Measurements from ENCODE around the gene OSBPL3. TPM values are rescaled to one million over a fixed set of nuclear protein-coding genes. Genes with fewer than 3 reads are reported as not detected.

Gene OSBPL3
- total and polyA plus RNA-seq, 8 donors, result 2.0 to 25.0 (median 9.9) TPM

DNA sequence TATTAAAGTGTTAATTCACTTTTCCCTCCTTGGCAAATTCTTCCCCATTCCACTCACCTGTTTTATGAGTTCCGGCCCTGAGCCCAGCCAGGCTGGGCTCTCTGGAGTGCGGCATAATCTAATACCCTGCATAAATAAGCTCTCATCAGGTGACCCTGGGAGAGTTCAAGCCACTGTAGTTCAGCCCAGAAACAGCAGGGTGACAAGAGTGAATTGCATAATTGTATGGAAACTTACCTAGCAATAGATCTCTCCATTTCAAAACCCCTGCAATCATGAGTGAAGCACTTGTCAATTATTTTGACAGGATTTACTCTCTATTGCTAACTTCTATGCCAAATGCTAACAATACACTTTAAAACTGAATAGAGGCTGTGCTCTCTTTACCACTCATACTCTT, 94.7 kb downstream of the OSBPL3 start:
- no peak overlapping the region for H3K27ac ChIP-seq
- no peak for TF ChIP-seq POLR2AphosphoS5 (IDR thresholded peaks at IDR 0.05)
- no peak for TF ChIP-seq EP300 (IDR thresholded peaks at IDR 0.05)
- no peak for TF ChIP-seq POLR2A (IDR thresholded peaks at IDR 0.05)
- TF ChIP-seq CTCF (IDR thresholded peaks at IDR 0.05), result no peak
- no peak overlapping the region for H3K4me3 ChIP-seq
- H3K36me3 ChIP-seq, result no peaks in the 10 kb centered on the region
- whole genome bisulfite sequencing, 5 donors, result 78 to 88% (median 84%) methylated on average over 2 of the region's 2 CpGs
- DNase-seq, result no peak
- no peaks in the 10 kb centered on the region for H3K27me3 ChIP-seq
- intact Hi-C loops (cut with DNase I; ENCODE audit: low total_unique reads), result no loop called here
- H3K9me3 ChIP-seq, result no peaks in the 10 kb centered on the region
- H3K4me1 ChIP-seq, result no peaks in the 10 kb centered on the region

DNA sequence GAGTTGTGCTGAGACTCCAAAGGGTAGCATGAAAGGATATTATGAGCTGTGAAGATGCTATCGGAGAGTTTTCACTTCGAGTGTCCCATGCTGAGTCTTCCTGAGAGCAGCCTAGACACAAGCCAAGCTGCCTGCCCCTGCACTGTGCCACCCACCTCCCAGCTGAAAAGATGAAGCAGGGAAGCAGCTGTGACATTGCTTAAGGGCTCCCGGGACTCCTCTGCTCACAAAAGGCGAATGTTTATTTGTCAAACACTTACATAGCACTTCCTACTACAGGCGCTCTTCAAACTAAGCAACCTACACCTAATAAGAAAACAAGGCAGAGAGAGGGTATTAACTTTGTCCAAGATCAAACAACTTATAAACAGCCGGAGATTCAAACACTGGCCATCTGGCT, 95.6 kb downstream of the OSBPL3 start:
- Histone ChIP-seq H3K27ac (no peak overlapping the region), H3K4me1 (no peaks in the 10 kb centered on the region), H3K4me3 (no peak overlapping the region), H3K9me3 (no peaks in the 10 kb centered on the region), H3K36me3 (no peaks in the 10 kb centered on the region), H3K27me3 (no peaks in the 10 kb centered on the region)
- TF ChIP-seq CTCF (IDR thresholded peaks at IDR 0.05) (no peak), EP300 (IDR thresholded peaks at IDR 0.05) (no peak), POLR2AphosphoS5 (IDR thresholded peaks at IDR 0.05) (no peak), POLR2A (IDR thresholded peaks at IDR 0.05) (no peak)
- intact Hi-C loops (cut with DNase I; ENCODE audit: low total_unique reads), result no loop called here
- WGBS, 5 donors, result 69 to 83% (median 70%) methylated on average over 6 of the region's 6 CpGs
- DNase-seq, result no peak

GRCh38 chr7:24883622-24884013, 96.4 kb downstream of the OSBPL3 start:
- 78 to 97% (median 93%) methylated on average over 1 of the region's 1 CpG for WGBS, 5 donors
- intact Hi-C loops (cut with DNase I; ENCODE audit: low total_unique reads), result no loop called here
- H3K4me1 ChIP-seq, result no peaks in the 10 kb centered on the region
- TF ChIP-seq POLR2A (IDR thresholded peaks at IDR 0.05), result no peak
- no peak for TF ChIP-seq CTCF (IDR thresholded peaks at IDR 0.05)
- no peak for TF ChIP-seq EP300 (IDR thresholded peaks at IDR 0.05)
- TF ChIP-seq POLR2AphosphoS5 (IDR thresholded peaks at IDR 0.05), result no peak
- H3K27me3 ChIP-seq, result no peaks in the 10 kb centered on the region
- H3K36me3 ChIP-seq, result no peaks in the 10 kb centered on the region
- no peak for DNase-seq
- H3K4me3 ChIP-seq, result no peak overlapping the region
- H3K27ac ChIP-seq, result no peak overlapping the region
- no peaks in the 10 kb centered on the region for H3K9me3 ChIP-seq

DNA sequence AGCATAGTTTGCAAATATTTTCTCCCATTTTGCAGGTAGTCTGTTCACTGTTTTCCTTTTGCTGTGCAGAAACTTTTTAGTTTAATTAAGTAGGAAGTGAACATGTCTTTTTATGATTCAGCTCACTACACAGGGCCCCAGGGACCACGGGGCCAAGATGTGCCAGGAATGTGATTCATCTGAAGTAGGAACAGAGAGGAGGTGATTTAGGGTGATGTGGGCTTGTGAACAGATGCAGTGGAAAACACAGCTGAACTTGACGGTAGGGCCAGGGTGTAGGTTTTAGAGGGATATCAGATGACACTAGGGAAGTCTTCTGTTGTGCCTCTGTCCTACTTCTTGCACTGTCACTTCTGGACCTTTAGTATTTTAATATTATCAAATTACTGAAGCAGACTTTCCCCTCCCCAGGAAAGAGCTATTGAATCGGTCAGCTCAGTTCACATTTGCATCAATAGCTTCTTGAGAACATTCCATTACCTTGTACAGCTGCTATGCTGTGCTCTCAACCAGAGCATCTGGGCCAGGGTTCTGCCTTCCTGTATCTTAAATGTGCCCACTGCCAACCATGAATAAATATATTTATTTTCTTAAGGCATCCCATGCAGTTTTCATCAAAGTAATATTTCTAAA, 96.9 kb downstream of the OSBPL3 start:
- no peak for DNase-seq
- 38 to 68% (median 64%) methylated on average over 3 of the region's 3 CpGs for WGBS, 5 donors
- H3K9me3 ChIP-seq, result no peaks in the 10 kb centered on the region
- intact Hi-C loops (cut with DNase I; ENCODE audit: low total_unique reads), result no loop called here
- H3K27ac ChIP-seq, result no peak overlapping the region
- H3K4me1 ChIP-seq, result no peaks in the 10 kb centered on the region
- no peaks in the 10 kb centered on the region for H3K36me3 ChIP-seq
- no peak overlapping the region for H3K4me3 ChIP-seq
- TF ChIP-seq CTCF (IDR thresholded peaks at IDR 0.05) (no peak), POLR2A (IDR thresholded peaks at IDR 0.05) (no peak), EP300 (IDR thresholded peaks at IDR 0.05) (no peak), POLR2AphosphoS5 (IDR thresholded peaks at IDR 0.05) (no peak)
- no peaks in the 10 kb centered on the region for H3K27me3 ChIP-seq
